CMK (cell line): ENCODE results near the gene NFYC.
"Not testable (repeated sequence)": the region's sequence is repeated elsewhere in the genome, so short reads cannot be mapped to it uniquely, and the experiment has no call there.

Experiments used
- DNase-seq: peaks from one replicate; pipeline ENCODE4 v3.0.0-alpha.2; 2010; ENCODE audit warnings: low read depth

Gene NFYC

GRCh38 chr1:40706626-40707025, 15.1 kb downstream of the NFYC start:
- DNase-seq = no peak

- no peak for DNase-seq
These were observed 17.2 kb downstream of the NFYC start for GRCh38 chr1:40708750-40709099.

- peak; percentile 73 for DNase-seq
These were observed 17.7 kb downstream of the NFYC start for GRCh38 chr1:40709100-40709801.

GRCh38 chr1:40709802-40710278, 18.3 kb downstream of the NFYC start:
- DNase-seq = no peak

GRCh38 chr1:40710581-40711315, 19.2 kb downstream of the NFYC start:
- DNase-seq = no peak

- DNase-seq = no peak
These were observed 20.2 kb downstream of the NFYC start for GRCh38 chr1:40711465-40712404.

- DNase-seq = no peak
These were observed 21.0 kb downstream of the NFYC start for GRCh38 chr1:40712405-40712944.

GRCh38 chr1:40712997-40713396, 21.5 kb downstream of the NFYC start:
- DNase-seq = peak; percentile 33

GRCh38 chr1:40715491-40716059, 24.1 kb downstream of the NFYC start:
- DNase-seq = no peak

GRCh38 chr1:40717065-40717464, 25.6 kb downstream of the NFYC start:
- DNase-seq = no peak

GRCh38 chr1:40717955-40718354, 26.5 kb downstream of the NFYC start:
- no peak for DNase-seq

- DNase-seq = no peak
These were observed 29.0 kb downstream of the NFYC start for GRCh38 chr1:40720493-40720892.

GRCh38 chr1:40722622-40723021, 31.1 kb downstream of the NFYC start:
- no peak for DNase-seq

- DNase-seq = no peak
These were observed 31.9 kb downstream of the NFYC start for GRCh38 chr1:40723196-40723955.

- DNase-seq = not testable (repeated sequence)
These were observed 36.2 kb downstream of the NFYC start for GRCh38 chr1:40727662-40728061.

- not testable (repeated sequence) for DNase-seq
These were observed 37.9 kb downstream of the NFYC start for GRCh38 chr1:40729316-40729862.

- DNase-seq = no peak
These were observed 41.3 kb downstream of the NFYC start for GRCh38 chr1:40732756-40733301.

GRCh38 chr1:40734882-40735628, 43.6 kb downstream of the NFYC start:
- no peak for DNase-seq

- no peak for DNase-seq
These were observed 44.6 kb downstream of the NFYC start for GRCh38 chr1:40736085-40736531.

GRCh38 chr1:40738831-40739230, 47.3 kb downstream of the NFYC start:
- DNase-seq = no peak
